Skeletal muscle tissue (tissue), 4 donors: Measurements from ENCODE around the gene ZNF79. TPM values are rescaled to one million over a fixed set of nuclear protein-coding genes. Genes with fewer than 3 reads are reported as not detected.

Source experiments
- H3K27ac ChIP-seq: one replicate; pipeline ENCODE4 v1.7.0; 2013; ENCODE audit warnings: mild to moderate bottlenecking, low read depth, low read length, inconsistent platforms
- H3K27me3 ChIP-seq, 3 donors: one replicate each; pipeline ENCODE4 v1.7.0; 2013; ENCODE audit warnings: low read length in 3 of 3; ENCODE audit not compliant: control insufficient read depth in 3 of 3, insufficient read depth in 3 of 3
- H3K36me3 ChIP-seq, 3 donors: one replicate each; pipeline ENCODE4 v1.7.0; 2013; ENCODE audit warnings: low read length in 3 of 3; ENCODE audit not compliant: control insufficient read depth in 3 of 3, insufficient read depth in 3 of 3
- H3K4me1 ChIP-seq, 3 donors: one replicate each; pipeline ENCODE4 v1.7.0; 2013; ENCODE audit warnings: low read length in 3 of 3, mild to moderate bottlenecking in 3 of 3; ENCODE audit not compliant: control insufficient read depth in 3 of 3, insufficient read depth in 3 of 3
- H3K4me3 ChIP-seq, 3 donors: one replicate each; pipeline ENCODE4 v1.7.0; 2013; ENCODE audit warnings: low read length in 3 of 3
- H3K9ac ChIP-seq, 3 donors: one replicate each; pipeline ENCODE4 v1.7.0; 2013; ENCODE audit warnings: low read length in 3 of 3, mild to moderate bottlenecking in 3 of 3, moderate library complexity in 2 of 3, low read depth in 1 of 3
- H3K9me3 ChIP-seq, 3 donors: one replicate each; pipeline ENCODE4 v1.7.0; 2013; ENCODE audit warnings: low read length in 3 of 3; ENCODE audit not compliant: control insufficient read depth in 3 of 3
- total RNA-seq: library from RNA; depleted of rRNA; stranded (reverse); fragments of >200 nt; gene quantifications from one replicate; pipeline ENCODE4 v1.2.3, GENCODE V29; 2014
- donor health status: Osteomylitis.

Gene ZNF79
- total RNA-seq, 1 donor from 2014 or later = 9.9 TPM

- peak overlapping the region; percentile 72 to 88 (median 82) for H3K9ac ChIP-seq
- H3K4me1 ChIP-seq = peaks cover 18 to 28% (median 20%) of the 10 kb centered on the region in 3 donors
- H3K4me3 ChIP-seq = peak overlapping the region; percentile 51 to 80 (median 78)
- H3K36me3 ChIP-seq = peaks cover 10 to 15% (median 10%) of the 10 kb centered on the region in 3 donors
- H3K27ac ChIP-seq = peak overlapping the region; percentile 87
- H3K9me3 ChIP-seq = no peaks in the 10 kb centered on the region
- no peaks in the 10 kb centered on the region for H3K27me3 ChIP-seq
These were observed 26.4 kb upstream of the ZNF79 start for GRCh38 chr9:127397646-127398274.

- Histone ChIP-seq H3K4me3 (peak overlapping the region; percentile 48 to 80 (median 78)), H3K9me3 (no peaks in the 10 kb centered on the region), H3K9ac (peak overlapping the region; percentile 72 to 88 (median 82)), H3K36me3 (peaks cover 10 to 15% (median 10%) of the 10 kb centered on the region in 3 donors), H3K27ac (no peak overlapping the region), H3K4me1 (peaks cover 18 to 28% (median 20%) of the 10 kb centered on the region in 3 donors), H3K27me3 (no peaks in the 10 kb centered on the region)
These were observed 25.9 kb upstream of the ZNF79 start for GRCh38 chr9:127398275-127398647.

GRCh38 chr9:127398715-127399400 lies 25.3 kb upstream of the ZNF79 start:
- Histone ChIP-seq H3K27me3 (no peaks in the 10 kb centered on the region), H3K9me3 (no peaks in the 10 kb centered on the region), H3K36me3 (peaks cover 14 to 21% (median 14%) of the 10 kb centered on the region in 3 donors), H3K4me3 (peak overlapping the region in 2 of 3 donors; percentile 48 to 78), H3K4me1 (peaks cover 18 to 28% (median 20%) of the 10 kb centered on the region in 3 donors), H3K9ac (peak overlapping the region; percentile 72 to 88 (median 82)), H3K27ac (no peak overlapping the region)

- H3K27ac ChIP-seq = no peak overlapping the region
- no peak overlapping the region for H3K4me3 ChIP-seq
- peaks cover 18 to 28% (median 20%) of the 10 kb centered on the region in 3 donors for H3K4me1 ChIP-seq
- no peak overlapping the region for H3K9ac ChIP-seq
- H3K27me3 ChIP-seq = no peaks in the 10 kb centered on the region
- peaks cover 16 to 30% (median 20%) of the 10 kb centered on the region in 3 donors for H3K36me3 ChIP-seq
- no peaks in the 10 kb centered on the region for H3K9me3 ChIP-seq
These were observed 24.4 kb upstream of the ZNF79 start for GRCh38 chr9:127399736-127400269.

GRCh38 chr9:127402401-127403090 lies 21.6 kb upstream of the ZNF79 start:
- Histone ChIP-seq H3K4me3 (no peak overlapping the region), H3K27ac (no peak overlapping the region), H3K9ac (no peak overlapping the region), H3K36me3 (peaks cover 30 to 47% (median 40%) of the 10 kb centered on the region in 3 donors), H3K9me3 (no peaks in the 10 kb centered on the region), H3K27me3 (no peaks in the 10 kb centered on the region), H3K4me1 (peaks cover 13 to 23% (median 13%) of the 10 kb centered on the region in 3 donors)

GRCh38 chr9:127403507-127404192 lies 20.5 kb upstream of the ZNF79 start:
- Histone ChIP-seq H3K27ac (no peak overlapping the region), H3K9me3 (no peaks in the 10 kb centered on the region), H3K4me1 (peaks cover 4 to 14% (median 7%) of the 10 kb centered on the region in 3 donors), H3K27me3 (no peaks in the 10 kb centered on the region), H3K9ac (no peak overlapping the region), H3K4me3 (no peak overlapping the region), H3K36me3 (peaks cover 30 to 48% (median 41%) of the 10 kb centered on the region in 3 donors)

- Histone ChIP-seq H3K27me3 (no peaks in the 10 kb centered on the region), H3K36me3 (peaks cover 30 to 48% (median 37%) of the 10 kb centered on the region in 3 donors), H3K4me3 (no peak overlapping the region)
These were observed 19.6 kb upstream of the ZNF79 start for GRCh38 chr9:127404631-127405030.

GRCh38 chr9:127405344-127406125 lies 18.6 kb upstream of the ZNF79 start:
- H3K9me3 ChIP-seq = no peaks in the 10 kb centered on the region
- H3K4me1 ChIP-seq = peaks cover 0 to 8% (median 3%) of the 10 kb centered on the region in 3 donors
- H3K27me3 ChIP-seq = no peaks in the 10 kb centered on the region
- H3K36me3 ChIP-seq = peaks cover 30 to 42% (median 37%) of the 10 kb centered on the region in 3 donors
- no peak overlapping the region for H3K4me3 ChIP-seq
- no peak overlapping the region for H3K27ac ChIP-seq
- H3K9ac ChIP-seq = peak overlapping the region in 2 of 3 donors; percentile 8 to 11

More at GRCh38 chr9:127404631-127405030, 19.6 kb upstream of the ZNF79 start:
- no peak overlapping the region for H3K27ac ChIP-seq
- H3K9ac ChIP-seq = no peak overlapping the region
- H3K9me3 ChIP-seq = no peaks in the 10 kb centered on the region
- peaks cover 0 to 8% (median 3%) of the 10 kb centered on the region in 3 donors for H3K4me1 ChIP-seq
